GM23338 (cell line): ENCODE data around the gene ZFHX3.

Source experiments
- CTCF ChIP-seq, 2 experiments: fragments of 200-600 bp in 1 of 2; sonication (generic) in 1 of 2; conservative IDR thresholded peaks; 2 replicates each; pipeline versions ENCODE4 v1.5.1 to v1.6.1; 2016 to 2017; ENCODE audit warnings: antibody characterized with exemption in 2 of 2, low read depth in 2 of 2, mild to moderate bottlenecking in 2 of 2, moderate library complexity in 1 of 2
- EZH2phosphoT487 ChIP-seq: fragments of 200-600 bp; sonication (generic); IDR thresholded peaks from one replicate; pipeline ENCODE4 v1.8.1; 2018; ENCODE audit warnings: antibody characterized with exemption; ENCODE audit not compliant: unreplicated experiment

DNA sequence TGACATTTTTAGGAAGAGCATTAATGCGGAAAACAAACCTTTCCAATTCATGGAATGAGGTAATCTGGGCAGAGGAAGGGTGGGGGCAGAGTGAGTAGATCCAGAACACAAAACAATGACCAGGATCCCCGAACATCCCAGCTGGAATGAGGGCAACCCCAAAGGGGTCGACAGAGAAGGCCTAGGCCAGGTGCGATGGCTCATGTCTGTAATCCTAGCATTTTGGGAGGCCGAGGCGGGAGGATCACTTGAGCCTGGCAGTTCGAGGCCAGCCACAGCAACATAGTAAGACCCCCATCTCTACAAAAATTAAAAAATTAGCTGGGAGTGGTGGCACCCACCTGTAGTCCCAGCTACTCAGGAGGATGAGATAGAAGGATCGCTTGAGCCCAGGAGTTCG is 64.7 kb downstream of the ZFHX3 start:
- no peak for TF ChIP-seq CTCF (conservative IDR thresholded peaks at IDR 0.05; ENCODE audit: low read depth in 2 of 2)
- TF ChIP-seq EZH2phosphoT487 = no peak
